ENCODE data around the gene LPAR2.
A peak's percentile ranks its signal among the peaks of the same experiment; 100 is the strongest.
"Not testable (repeated sequence)": the region's sequence is repeated elsewhere in the genome, so short reads cannot be mapped to it uniquely, and the experiment has no call there.

The LPAR2 gene

GRCh38 chr19:19668230-19669012, 40.4 kb upstream of the LPAR2 start, which contains the start of gene ZNF101:
Gene ZNF101 (plus strand): TSS chr19:19668839. CDS start chr19:19668964, 125 bp downstream.
- peaks cover 0 to 18% (median 10%) of the 10 kb centered on the region in 4 donors for H3K4me1 ChIP-seq
- peak; percentile 91 to 96 for DNase-seq
- peaks cover 4 to 13% (median 5%) of the 10 kb centered on the region in 3 donors for H3K36me3 ChIP-seq

GRCh38 chr19:19665420-19665948, 37.5 kb upstream of the LPAR2 start:
- H3K4me3 ChIP-seq, H3K36me3 ChIP-seq, H3K27me3 ChIP-seq, DNase-seq, H3K27ac ChIP-seq, H3K9me3 ChIP-seq: not testable (repeated sequence)
- intact Hi-C loops (cut with DNase I; ENCODE audit: low total_unique reads) = loop anchor here (5.0 kb wide), 1 partner anchor 67 kb away; the partner anchor contains the start of gene ZNF14
- H3K4me1 ChIP-seq = peaks cover 0 to 36% (median 27%) of the 10 kb centered on the region in 4 donors

More at GRCh38 chr19:19668230-19669012, 40.4 kb upstream of the LPAR2 start, which contains the start of gene ZNF101:
- Histone ChIP-seq H3K9me3 (no peaks in the 10 kb centered on the region), H3K27me3 (no peaks in the 10 kb centered on the region), H3K4me3 (peak within 1 kb of the TSS; percentile 82 to 83), H3K27ac (peak within 1 kb of the TSS; percentile 64 to 83)
- intact Hi-C loops (cut with DNase I; ENCODE audit: low total_unique reads) = loop anchor here (5.0 kb wide), 1 partner anchor 64 kb away; the partner anchor contains the start of gene ZNF14
- TF ChIP-seq CTCF (IDR thresholded peaks at IDR 0.05) = no peak

GRCh38 chr19:19663256-19664120, 35.5 kb upstream of the LPAR2 start, which contains the start of gene ATP13A1:
Gene ATP13A1 (minus strand): TSS chr19:19663676. CDS start chr19:19663666, 10 bp downstream.
- H3K4me3 ChIP-seq = peak within 1 kb of the TSS; percentile 88 to 89
- no peaks in the 10 kb centered on the region for H3K27me3 ChIP-seq
- peaks cover 0 to 22% (median 20%) of the 10 kb centered on the region in 4 donors for H3K4me1 ChIP-seq
- intact Hi-C loops (cut with DNase I; ENCODE audit: low total_unique reads) = no loop called here
- peak within 1 kb of the TSS; percentile 83 to 88 for H3K27ac ChIP-seq
- H3K36me3 ChIP-seq = peaks cover 15 to 21% (median 15%) of the 10 kb centered on the region in 3 donors
- TF ChIP-seq CTCF (IDR thresholded peaks at IDR 0.05) = no peak
- no peaks in the 10 kb centered on the region for H3K9me3 ChIP-seq
- DNase-seq = peak; percentile 98 to 99

GRCh38 chr19:19662871-19663255, 34.8 kb upstream of the LPAR2 start:
- no peaks in the 10 kb centered on the region for H3K27me3 ChIP-seq
- TF ChIP-seq CTCF (IDR thresholded peaks at IDR 0.05) = no peak
- intact Hi-C loops (cut with DNase I; ENCODE audit: low total_unique reads) = no loop called here
- no peaks in the 10 kb centered on the region for H3K9me3 ChIP-seq
- H3K4me3 ChIP-seq = peak overlapping the region; percentile 88 to 89
- DNase-seq = no peak
- peaks cover 20 to 27% (median 21%) of the 10 kb centered on the region in 3 donors for H3K36me3 ChIP-seq
- H3K4me1 ChIP-seq = peaks cover 0 to 19% (median 16%) of the 10 kb centered on the region in 4 donors
- H3K27ac ChIP-seq = peak overlapping the region; percentile 83 to 88

GRCh38 chr19:19662344-19662743, 34.3 kb upstream of the LPAR2 start:
- Histone ChIP-seq H3K4me3 (peak overlapping the region; percentile 88 to 89), H3K9me3 (no peaks in the 10 kb centered on the region), H3K4me1 (peaks cover 0 to 19% (median 16%) of the 10 kb centered on the region in 4 donors), H3K36me3 (peaks cover 25 to 32% (median 26%) of the 10 kb centered on the region in 3 donors), H3K27me3 (no peaks in the 10 kb centered on the region), H3K27ac (no peak overlapping the region)
- intact Hi-C loops (cut with DNase I; ENCODE audit: low total_unique reads) = no loop called here
- DNase-seq = no peak
- no peak for TF ChIP-seq CTCF (IDR thresholded peaks at IDR 0.05)
